K562 (cell line): ENCODE data around the gene NPAS1. TPM values are rescaled to one million over a fixed set of nuclear protein-coding genes. Genes with fewer than 3 reads are reported as not detected.

Experiments used
- ATAC-seq: fragments of 200-7000 bp; cut with Tn5 transposase; 3 replicates; pipeline ENCODE4 v1.9.1; 2020; ENCODE audit warnings: moderate library complexity
- BruUV-seq: library from RNA; stranded (reverse); fragments of 400-500 nt; replicated peaks from 2 replicates; lab custom pipeline; 2021; lab: Mats Ljungman, UMichigan
- CTCF ChIA-PET: fragments of 300-600 bp; formaldehyde crosslinking; extraction: SDS; loops from one replicate; lab custom pipeline; 2021; ENCODE audit warnings: low intra/inter-chr PET ratio; lab: Yijun Ruan, JAX
- POLR2A ChIA-PET: fragments of 300-600, 350-650 bp; sonication (Branson Sonifier 250); formaldehyde crosslinking; extraction: SDS; loops from one replicate; lab custom pipeline; 2021; ENCODE audit warnings: antibody characterized with exemption, inconsistent platforms; lab: Yijun Ruan, JAX
- DNase-seq, 4 experiments: peaks; one replicate each; pipeline versions ENCODE4 v3.0.0 to v3.0.0-alpha.2; 2011 to 2018; ENCODE audit warnings: low spot score in 3 of 4, mixed read lengths in 3 of 4; ENCODE audit errors: extremely low read depth in 1 of 4
- FAIRE-seq: peaks from 2 replicates; lab custom pipeline; 2011; peaks lifted over from hg19 to GRCh38; lab: Jason Lieb, UNC
- H2AFZ ChIP-seq: 2 replicates; pipeline ENCODE4 v1.6.0; 2011; ENCODE audit warnings: low read depth, low read length, control low read depth, inconsistent platforms
- H3K27ac ChIP-seq: fragments of 200-600 bp; 3 replicates; pipeline ENCODE4 v1.8.0; 2011; ENCODE audit warnings: low read depth, mild to moderate bottlenecking, control low read depth, inconsistent platforms, low read length, moderate library complexity, mixed read lengths; ENCODE audit errors: extremely low read depth
- H3K27me3 ChIP-seq, 2 experiments: fragments of 300-600 bp in 1 of 2; 2 replicates in 1 of 2; 3 replicates in 1 of 2; pipeline versions ENCODE4 v1.6.0 to v1.8.0; 2011; ENCODE audit warnings: inconsistent platforms in 2 of 2, low read length in 2 of 2, mild to moderate bottlenecking in 1 of 2, mixed read lengths in 1 of 2, moderate library complexity in 1 of 2; ENCODE audit not compliant: control insufficient read depth in 2 of 2, insufficient read depth in 2 of 2
- H3K36me3 ChIP-seq: fragments of 300-600 bp; 3 replicates; pipeline ENCODE4 v1.8.0; 2011; ENCODE audit warnings: mild to moderate bottlenecking, low read length, inconsistent platforms; ENCODE audit not compliant: control insufficient read depth, insufficient read depth
- H3K4me1 ChIP-seq, 2 experiments: fragments of 200-600 bp in 1 of 2; replicated peaks in 1 of 2; 2 replicates in 1 of 2; 3 replicates in 1 of 2; pipeline versions ENCODE4 v1.5.1 to v1.8.0; 2011; ENCODE audit warnings: inconsistent platforms in 2 of 2, low read length in 2 of 2, mild to moderate bottlenecking in 1 of 2, mixed read lengths in 1 of 2, moderate library complexity in 1 of 2; ENCODE audit not compliant: control insufficient read depth in 2 of 2, insufficient read depth in 2 of 2
- H3K4me2 ChIP-seq: 2 replicates; pipeline ENCODE4 v1.6.1; 2011; ENCODE audit warnings: low read length, control low read depth, inconsistent platforms, mixed read lengths; ENCODE audit not compliant: insufficient read depth
- H3K4me3 ChIP-seq: fragments of 200-600 bp; sonication (generic), shearing (Covaris generic); 2 replicates; pipeline ENCODE4 v1.5.1; 2016; ENCODE audit warnings: control low read depth, inconsistent platforms
- H3K79me2 ChIP-seq: fragments of 200-600 bp; 3 replicates; pipeline ENCODE4 v1.8.0; 2011; ENCODE audit warnings: low read length, inconsistent platforms; ENCODE audit not compliant: control insufficient read depth, insufficient read depth
- H3K9ac ChIP-seq, 2 experiments: 2 replicates each; pipeline versions ENCODE4 v1.6.0 to v1.6.1; 2011; ENCODE audit warnings: low read depth in 2 of 2, low read length in 2 of 2, control low read depth in 1 of 2, inconsistent platforms in 1 of 2, mild to moderate bottlenecking in 1 of 2, mixed read lengths in 1 of 2; ENCODE audit not compliant: insufficient read depth in 1 of 2
- H3K9me1 ChIP-seq: one replicate; pipeline ENCODE4 v1.6.0; 2011; ENCODE audit warnings: inconsistent platforms, mild to moderate bottlenecking, low read length, moderate library complexity; ENCODE audit not compliant: control insufficient read depth, insufficient read depth
- H3K9me3 ChIP-seq: replicated peaks from 2 replicates; pipeline ENCODE4 v1.5.1; 2011; ENCODE audit warnings: low read depth, low read length, inconsistent platforms; ENCODE audit not compliant: control insufficient read depth, insufficient read depth
- H4K20me1 ChIP-seq: replicated peaks from 2 replicates; pipeline ENCODE4 v1.6.1; 2011; ENCODE audit warnings: low read length, inconsistent platforms, mixed read lengths; ENCODE audit not compliant: control insufficient read depth, insufficient read depth
- DACH1 ChIP-seq: fragments of 450-650 bp; IDR thresholded peaks from 2 replicates; pipeline ENCODE4 v1.6.1; 2018; ENCODE audit not compliant: partially characterized antibody
- TAL1 ChIP-seq: fragments of 450-650 bp; IDR thresholded peaks from 2 replicates; pipeline ENCODE4 v1.6.1; 2016; ENCODE audit warnings: mild to moderate bottlenecking
- VEZF1 ChIP-seq: fragments of 200-800 bp; sonication (Bioruptor generic); IDR thresholded peaks from 2 replicates; pipeline ENCODE4 v1.6.1; 2017; ENCODE audit warnings: missing genetic modification characterization, missing compliant biosample characterization
- ZNF263 ChIP-seq: sonication (generic); formaldehyde crosslinking; IDR thresholded peaks from 2 replicates; pipeline ENCODE4 v1.8.0; 2022; ENCODE audit warnings: mild to moderate bottlenecking, missing genetic modification reagents, borderline replicate concordance
- WGBS: fragments of 100-300 bp; shearing (Covaris generic); methylation state at CpG from one replicate; pipeline ENCODE4 v1.1.6; 2016; ENCODE audit warnings: low coverage, mixed read lengths; ENCODE audit not compliant: insufficient coverage; ENCODE audit errors: missing lambda C conversion rate; 5-methylcytosine and 5-hydroxymethylcytosine counted together
- in situ Hi-C: fragments of 300-500 bp; cut with MboI; formaldehyde crosslinking; loops from 4 replicates; pipeline ENCODE4 v1.15.0; 2018; ENCODE audit warnings: inconsistent platforms, mixed read lengths
- intact Hi-C: fragments of 100-400 bp; cut with micrococcal nuclease; formaldehyde crosslinking; loops from 2 replicates; pipeline ENCODE4 v1.14.2; 2022
- polyA plus RNA-seq, 8 experiments: library from polyadenylated mRNA; depleted of rRNA in 4 of 8; stranded (reverse) in 5 of 8; unstranded in 3 of 8; fragments of >200 nt; fragmentation: Nextera tagmentation in 2 of 8; fragmentation: Illumina TruSeq in 1 of 8; extraction: Ambion mirVana in 2 of 8; extraction: Trizol in 1 of 8; gene quantifications; 2 replicates each; pipeline versions ENCODE4 v1.2.1 to v1.2.3, GENCODE V29; 2011 to 2014; ENCODE audit warnings: inconsistent platforms in 1 of 8, missing spikeins in 1 of 8
- total RNA-seq, 7 experiments: library from RNA; depleted of rRNA in 6 of 7; stranded (reverse); fragments of >200 nt in 6 of 7; fragmentation: Illumina TruSeq in 2 of 7; extraction: Trizol in 2 of 7; gene quantifications; 2 replicates each; pipeline versions ENCODE4 v1.2.1 to v1.2.3, GENCODE V29; 2011 to 2021; ENCODE audit warnings: low replicate concordance in 1 of 7

The NPAS1 gene
- total and polyA plus RNA-seq, 9 of the 15 experiments (the other 6 are each of a cell fraction or from before 2014, with no cell fraction given) = 0.58 to 5.3 (median 2.0) TPM; not detected in 2

GRCh38 chr19:47027586-47028088, 8.0 kb downstream of the NPAS1 start:
- whole genome bisulfite sequencing = 4% methylated on average over 8 of the region's 12 CpGs
- no peak for DNase-seq
- intact Hi-C loops = no loop called here
- BruUV-seq = no TSS peak
- peak; percentile 92 for TF ChIP-seq ZNF263 (CRISPR knock-in tag)
- TF ChIP-seq TAL1 = no peak
- TF ChIP-seq, all 486 proteins: peak for 1
- no peak overlapping the region for H3K4me2 ChIP-seq
- ChIA-PET CTCF (no interaction called here), POLR2A (no interaction called here)
- H3K79me2 ChIP-seq = no peaks in the 10 kb centered on the region
- ATAC-seq = no peak
- peak; percentile 74 for FAIRE-seq
- H2AFZ ChIP-seq = no peak overlapping the region
- no peak overlapping the region for H3K27ac ChIP-seq
- H3K9me3 ChIP-seq = no peaks in the 10 kb centered on the region
- no peaks in the 10 kb centered on the region for H3K9me1 ChIP-seq
- H3K27me3 ChIP-seq = peaks cover 11 to 22% of the 10 kb centered on the region in 2 experiments
- no peaks in the 10 kb centered on the region for H3K36me3 ChIP-seq
- H3K9ac ChIP-seq = no peak overlapping the region
- in situ Hi-C loops = no loop called here
- H3K4me3 ChIP-seq = no peak overlapping the region
- peaks cover 0 to 19% of the 10 kb centered on the region in 2 experiments; a peak in 3 of 5 replicates for H3K4me1 ChIP-seq
- 0 out of 2 replicates have a peak, but pooled peaks cover 4% of the 10 kb centered on the region for H4K20me1 ChIP-seq

DNA sequence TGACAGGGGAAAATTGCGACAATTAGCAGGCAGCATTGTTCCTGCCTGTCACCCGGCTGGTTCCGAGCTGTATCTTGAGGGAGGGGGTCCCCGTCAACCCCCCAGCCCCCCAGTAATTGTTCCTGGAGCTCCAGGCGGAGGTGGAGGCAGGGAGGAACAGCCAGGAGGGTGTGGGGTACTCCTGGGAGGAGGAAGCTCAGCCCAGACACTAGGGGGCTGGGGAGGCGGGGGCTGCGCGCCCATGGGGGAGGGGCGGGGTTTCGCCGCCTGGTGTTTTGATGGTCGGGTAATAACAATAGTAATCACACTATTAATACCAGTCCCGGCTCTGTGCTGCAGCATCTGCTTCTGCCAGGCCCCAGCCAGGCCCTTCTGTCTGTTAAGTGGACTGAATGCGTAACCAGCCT, 8.6 kb downstream of the NPAS1 start:
- ATAC-seq = 0 out of 3 replicates have a peak, but pooled peaks have one; percentile 15
- no peak overlapping the region for H3K4me3 ChIP-seq
- peak; percentile 20; the same call in 1 of the 2 replicates for TF ChIP-seq VEZF1
- TF ChIP-seq DACH1 = no peak
- in situ Hi-C loops (no loop called here), intact Hi-C loops (no loop called here)
- H3K4me2 ChIP-seq = no peak overlapping the region
- no peak overlapping the region for H2AFZ ChIP-seq
- 14% methylated on average over 8 of the region's 14 CpGs for WGBS
- no peaks in the 10 kb centered on the region for H3K9me1 ChIP-seq
- ChIA-PET POLR2A (no interaction called here), CTCF (no interaction called here)
- no TSS peak for BruUV-seq
- H4K20me1 ChIP-seq = 0 out of 2 replicates have a peak, but pooled peaks cover 4% of the 10 kb centered on the region
- H3K27me3 ChIP-seq = peaks cover 6 to 16% of the 10 kb centered on the region in 2 experiments
- H3K36me3 ChIP-seq = no peaks in the 10 kb centered on the region
- H3K79me2 ChIP-seq = no peaks in the 10 kb centered on the region
- no peak overlapping the region for H3K27ac ChIP-seq
- no peaks in the 10 kb centered on the region for H3K9me3 ChIP-seq
- no peak for FAIRE-seq
- DNase-seq = peak in 1 of 4 experiments; percentile 27
- H3K4me1 ChIP-seq = peaks cover 0 to 14% of the 10 kb centered on the region in 2 experiments; a peak in 3 of 5 replicates
- H3K9ac ChIP-seq = peak overlapping the region in 1 of 2 experiments; percentile 59; a peak in 1 of 4 replicates
